Choroid plexus epithelial cell (primary cell): ENCODE results near the gene PDSS2.
A peak's percentile ranks its signal among the peaks of the same experiment; 100 is the strongest.

ENCODE experiments used
- DNase-seq: peaks from one replicate; pipeline ENCODE4 v3.0.0-alpha.2; 2010; ENCODE audit warnings: low read depth
- H3K4me3 ChIP-seq: 2 replicates; pipeline ENCODE4 v1.5.1; 2011; ENCODE audit warnings: low read depth, mild to moderate bottlenecking, control low read depth, low read length, moderate library complexity
- CTCF ChIP-seq: conservative IDR thresholded peaks from 2 replicates; pipeline ENCODE4 v1.5.1; 2011; ENCODE audit warnings: low read depth, mild to moderate bottlenecking, control low read depth, inconsistent platforms, low read length, moderate library complexity

Gene PDSS2

GRCh38 chr6:107328081-107328480 is 131.3 kb downstream of the PDSS2 start:
- TF ChIP-seq CTCF = no peak
- no peak for DNase-seq
- no peak overlapping the region for H3K4me3 ChIP-seq

DNA sequence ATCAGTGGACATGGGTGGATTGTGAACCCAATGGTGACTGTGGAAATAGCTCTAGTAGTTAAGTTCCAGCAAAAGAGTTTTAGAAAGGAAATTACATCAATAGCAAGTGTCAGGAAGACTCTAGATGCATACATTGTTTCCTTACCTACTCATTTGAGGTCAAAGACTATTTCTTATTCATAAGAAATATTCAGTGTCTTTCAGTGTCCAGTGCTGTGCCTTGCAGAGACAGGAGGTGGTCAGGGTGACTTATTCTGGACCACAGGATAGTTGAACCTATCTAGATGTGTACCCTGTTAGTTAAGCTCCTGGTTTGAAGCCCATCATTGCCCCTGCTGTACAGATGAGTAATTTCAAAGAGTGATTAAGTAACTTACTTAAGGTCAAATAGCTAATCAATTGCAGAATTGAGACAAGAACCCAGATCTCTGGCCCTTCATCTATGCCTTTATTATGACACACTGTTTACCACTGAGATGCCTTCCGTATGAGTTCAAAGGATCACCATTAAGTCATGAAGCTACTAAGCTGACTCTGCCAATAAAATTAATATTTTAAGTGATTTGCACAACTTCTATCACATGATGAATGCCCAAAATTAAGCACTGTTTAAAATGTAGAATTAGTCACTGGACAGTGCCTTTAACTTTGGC is 136.1 kb downstream of the PDSS2 start:
- no peak overlapping the region for H3K4me3 ChIP-seq
- DNase-seq = peak; percentile 59
- TF ChIP-seq CTCF = no peak

DNA sequence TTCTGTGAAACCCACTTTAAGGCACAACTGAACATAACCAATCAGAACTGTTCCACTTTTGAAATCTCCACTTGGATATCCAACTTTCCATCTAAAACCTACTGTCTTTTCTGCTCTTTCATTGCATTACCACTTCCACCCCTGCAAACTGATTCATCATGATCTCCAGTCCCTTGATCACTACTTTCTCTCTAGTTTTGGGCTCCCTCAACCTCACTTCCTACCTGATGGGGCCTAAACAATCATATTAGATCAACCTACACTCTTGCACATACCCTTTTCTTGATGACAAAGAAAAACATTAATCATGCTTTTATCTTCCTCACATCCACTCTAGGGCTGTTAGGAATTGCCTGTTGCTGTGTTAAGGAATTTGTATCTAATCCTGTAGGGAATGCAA is 137.6 kb downstream of the PDSS2 start:
- no peak overlapping the region for H3K4me3 ChIP-seq
- TF ChIP-seq CTCF = no peak
- no peak for DNase-seq

DNA sequence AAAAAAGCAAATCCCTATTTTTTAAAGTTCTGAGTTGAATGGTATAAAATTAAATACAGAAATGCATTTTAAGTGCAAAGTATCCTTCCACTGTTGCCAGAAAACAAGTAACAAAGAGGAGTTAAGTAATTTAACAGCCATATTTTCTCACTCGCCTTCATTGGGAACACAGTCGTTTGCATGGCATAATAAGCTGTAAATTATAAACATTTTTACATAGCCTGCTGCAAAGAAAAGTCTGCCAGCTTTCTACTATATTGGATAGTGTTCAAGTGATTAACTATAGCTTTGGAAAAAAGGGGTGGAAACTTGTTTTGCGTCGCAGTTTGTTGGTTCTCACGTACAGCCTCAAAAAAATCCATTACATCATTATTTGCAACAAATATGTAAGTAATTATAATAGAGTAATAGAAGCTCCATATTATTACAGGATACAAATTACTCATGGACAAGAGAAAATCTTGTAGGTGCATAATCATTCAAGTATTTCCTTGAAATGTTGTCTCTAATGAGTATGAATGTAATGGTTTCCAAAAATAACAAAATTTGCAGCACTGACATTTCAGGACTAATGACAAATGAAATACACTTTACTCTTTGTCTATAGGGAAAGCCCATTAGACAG is 139.3 kb downstream of the PDSS2 start:
- no peak overlapping the region for H3K4me3 ChIP-seq
- no peak for TF ChIP-seq CTCF
- DNase-seq = no peak

GRCh38 chr6:107318100-107318736 is 141.1 kb downstream of the PDSS2 start:
- no peak overlapping the region for H3K4me3 ChIP-seq
- DNase-seq = peak; percentile 80
- peak; percentile 92 for TF ChIP-seq CTCF

- no peak for DNase-seq
- TF ChIP-seq CTCF = no peak
- no peak overlapping the region for H3K4me3 ChIP-seq
Measured at GRCh38 chr6:107315114-107315513, 144.2 kb downstream of the PDSS2 start.

GRCh38 chr6:107314531-107314939 is 144.8 kb downstream of the PDSS2 start:
- H3K4me3 ChIP-seq = no peak overlapping the region
- no peak for DNase-seq
- TF ChIP-seq CTCF = no peak
